Pons (tissue), 1 donor: ENCODE data around the gene RGS11.

Source experiments
- DNase-seq: peaks from one replicate; pipeline ENCODE4 v3.0.0-alpha.2; 2016; ENCODE audit warnings: low spot score

RGS11 gene

GRCh38 chr16:275786-276232, at the start of gene RGS11:
Gene RGS11, minus strand, starts transcription at chr16:275944. Its CDS starts 33 bp downstream, at chr16:275911.
- no peak for DNase-seq

- no peak for DNase-seq
Measured at GRCh38 chr16:324451-325334, 48.9 kb upstream of the RGS11 start.

GRCh38 chr16:324201-324450, 48.4 kb upstream of the RGS11 start:
- no peak for DNase-seq

- no peak for DNase-seq
Measured at GRCh38 chr16:322476-323143, 46.9 kb upstream of the RGS11 start.

- no peak for DNase-seq
Measured at GRCh38 chr16:321532-321931, 45.8 kb upstream of the RGS11 start.

GRCh38 chr16:320206-320605, 44.5 kb upstream of the RGS11 start:
- DNase-seq: no peak

GRCh38 chr16:318628-319027, 42.9 kb upstream of the RGS11 start:
- no peak for DNase-seq

- no peak for DNase-seq
Measured at GRCh38 chr16:317583-317982, 41.8 kb upstream of the RGS11 start.

- no peak for DNase-seq
Measured at GRCh38 chr16:316741-317464, 41.2 kb upstream of the RGS11 start.

- DNase-seq: no peak
Measured at GRCh38 chr16:314795-315299, 39.1 kb upstream of the RGS11 start.

- no peak for DNase-seq
Measured at GRCh38 chr16:314351-314750, 38.6 kb upstream of the RGS11 start.

GRCh38 chr16:311725-312124, 36.0 kb upstream of the RGS11 start:
- DNase-seq: no peak

GRCh38 chr16:309476-309875, 33.7 kb upstream of the RGS11 start:
- DNase-seq: no peak

- DNase-seq: no peak
Measured at GRCh38 chr16:307691-308312, 32.1 kb upstream of the RGS11 start.

GRCh38 chr16:306911-307370, 31.2 kb upstream of the RGS11 start:
- no peak for DNase-seq

GRCh38 chr16:305916-306626, 30.3 kb upstream of the RGS11 start:
- DNase-seq: no peak

GRCh38 chr16:303760-304505, 28.2 kb upstream of the RGS11 start:
- no peak for DNase-seq

GRCh38 chr16:301950-302349, 26.2 kb upstream of the RGS11 start:
- DNase-seq: no peak

GRCh38 chr16:301235-301634, 25.5 kb upstream of the RGS11 start:
- no peak for DNase-seq

- no peak for DNase-seq
Measured at GRCh38 chr16:297832-298231, 22.1 kb upstream of the RGS11 start.
